ENCODE results near the gene DPF3.

- TF ChIP-seq POLR2AphosphoS5 (IDR thresholded peaks at IDR 0.05; ENCODE audit: low read depth, low read length): no peak
- no peak for TF ChIP-seq TAF1 (IDR thresholded peaks at IDR 0.05; ENCODE audit: low read depth, low read length)
- no peak for TF ChIP-seq POLR2A (IDR thresholded peaks at IDR 0.05; ENCODE audit: low read depth, low read length)
Measured at GRCh38 chr14:72686101-72686500, 207.8 kb downstream of the DPF3 start.
